ENCODE results near the gene EPN1. TPM values are rescaled to one million over a fixed set of nuclear protein-coding genes. Genes with fewer than 3 reads are reported as not detected.

The EPN1 gene
- total RNA-seq, 3 donors from 2014 or later, result 22.2 to 47.2 (median 27.5) TPM

GRCh38 chr19:55650602-55651230 is 24.3 kb upstream of the EPN1 start:
- peaks cover 0 to 4% of the 10 kb centered on the region in 2 donors for H3K4me1 ChIP-seq
- H3K9me3 ChIP-seq, result no peaks in the 10 kb centered on the region
- H3K27me3 ChIP-seq, result no peaks in the 10 kb centered on the region
- H3K36me3 ChIP-seq, result no peaks in the 10 kb centered on the region
- no peak for DNase-seq (ENCODE audit: low spot score in 2 of 2)
- no peak overlapping the region for H3K4me3 ChIP-seq
- intact Hi-C loops (cut with DNase I; ENCODE audit: low total_unique reads), result no loop called here
- no peak overlapping the region for H3K27ac ChIP-seq
- TF ChIP-seq POLR2AphosphoS5 (IDR thresholded peaks at IDR 0.05), result no peak
- TF ChIP-seq POLR2A (IDR thresholded peaks at IDR 0.05), result no peak
- TF ChIP-seq, protein P1, sequence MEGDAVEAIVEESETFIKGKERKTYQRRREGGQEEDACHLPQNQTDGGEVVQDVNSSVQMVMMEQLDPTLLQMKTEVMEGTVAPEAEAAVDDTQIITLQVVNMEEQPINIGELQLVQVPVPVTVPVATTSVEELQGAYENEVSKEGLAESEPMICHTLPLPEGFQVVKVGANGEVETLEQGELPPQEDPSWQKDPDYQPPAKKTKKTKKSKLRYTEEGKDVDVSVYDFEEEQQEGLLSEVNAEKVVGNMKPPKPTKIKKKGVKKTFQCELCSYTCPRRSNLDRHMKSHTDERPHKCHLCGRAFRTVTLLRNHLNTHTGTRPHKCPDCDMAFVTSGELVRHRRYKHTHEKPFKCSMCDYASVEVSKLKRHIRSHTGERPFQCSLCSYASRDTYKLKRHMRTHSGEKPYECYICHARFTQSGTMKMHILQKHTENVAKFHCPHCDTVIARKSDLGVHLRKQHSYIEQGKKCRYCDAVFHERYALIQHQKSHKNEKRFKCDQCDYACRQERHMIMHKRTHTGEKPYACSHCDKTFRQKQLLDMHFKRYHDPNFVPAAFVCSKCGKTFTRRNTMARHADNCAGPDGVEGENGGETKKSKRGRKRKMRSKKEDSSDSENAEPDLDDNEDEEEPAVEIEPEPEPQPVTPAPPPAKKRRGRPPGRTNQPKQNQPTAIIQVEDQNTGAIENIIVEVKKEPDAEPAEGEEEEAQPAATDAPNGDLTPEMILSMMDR (IDR thresholded peaks at IDR 0.05), result no peak

- intact Hi-C loops (cut with DNase I; ENCODE audit: low total_unique reads), result no loop called here
- H3K27ac ChIP-seq, result no peak overlapping the region
- peaks cover 4 to 5% of the 10 kb centered on the region in 2 donors for H3K4me1 ChIP-seq
- no peaks in the 10 kb centered on the region for H3K27me3 ChIP-seq
- TF ChIP-seq POLR2A (IDR thresholded peaks at IDR 0.05) (no peak), POLR2AphosphoS5 (IDR thresholded peaks at IDR 0.05) (no peak)
- TF ChIP-seq, protein P1 (IDR thresholded peaks at IDR 0.05), result no peak
- no peak for DNase-seq (ENCODE audit: low spot score in 2 of 2)
- H3K36me3 ChIP-seq, result no peaks in the 10 kb centered on the region
- no peaks in the 10 kb centered on the region for H3K9me3 ChIP-seq
- H3K4me3 ChIP-seq, result no peak overlapping the region
Measured at GRCh38 chr19:55651236-55651635, 23.8 kb upstream of the EPN1 start.

- no peaks in the 10 kb centered on the region for H3K27me3 ChIP-seq
- H3K27ac ChIP-seq, result peak overlapping the region; percentile 100
- no peaks in the 10 kb centered on the region for H3K9me3 ChIP-seq
- H3K4me1 ChIP-seq, result peaks cover 16 to 18% of the 10 kb centered on the region in 2 donors
- intact Hi-C loops (cut with DNase I; ENCODE audit: low total_unique reads), result no loop called here
- no peak for TF ChIP-seq POLR2AphosphoS5 (IDR thresholded peaks at IDR 0.05)
- no peak for TF ChIP-seq POLR2A (IDR thresholded peaks at IDR 0.05)
- TF ChIP-seq, protein P1 (IDR thresholded peaks at IDR 0.05), result no peak
- no peak for DNase-seq (ENCODE audit: low spot score in 2 of 2)
- H3K36me3 ChIP-seq, result no peaks in the 10 kb centered on the region
- no peak overlapping the region for H3K4me3 ChIP-seq
Measured at GRCh38 chr19:55652311-55653128, 22.5 kb upstream of the EPN1 start.

DNA sequence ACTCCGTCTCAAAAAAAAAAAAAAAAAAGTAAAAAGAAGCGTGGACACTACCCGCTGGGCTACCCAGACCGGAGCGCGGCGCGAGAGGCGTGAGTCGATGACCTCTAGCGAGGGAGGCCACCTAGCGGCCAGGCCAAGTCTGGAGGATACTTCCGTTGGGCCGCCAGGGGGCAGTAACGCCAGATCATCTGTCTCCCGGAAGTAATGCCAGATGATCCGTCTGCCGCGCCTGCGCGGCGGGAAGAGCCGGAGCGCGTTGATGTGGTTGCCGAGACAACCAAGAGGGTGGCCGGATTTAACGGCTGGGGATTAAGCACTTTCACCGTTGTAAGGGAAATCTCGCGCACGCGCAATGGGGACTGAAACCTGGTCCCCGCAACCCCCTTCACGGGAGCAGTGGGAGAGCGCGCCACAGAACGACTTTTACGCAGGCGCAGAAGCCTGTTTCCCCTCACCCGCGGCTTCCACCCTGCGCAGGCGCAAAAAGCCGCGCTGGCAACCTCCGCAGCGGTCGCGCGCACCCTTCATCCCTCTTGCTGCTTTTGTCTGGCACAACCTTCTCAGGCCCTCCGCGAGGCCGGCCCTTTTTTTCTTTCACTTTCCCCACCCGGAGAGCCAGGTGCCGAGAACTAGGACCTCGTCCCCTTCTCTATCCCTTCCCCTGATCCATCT is 21.2 kb upstream of the EPN1 start:
- no peaks in the 10 kb centered on the region for H3K9me3 ChIP-seq
- H3K27me3 ChIP-seq, result no peaks in the 10 kb centered on the region
- intact Hi-C loops (cut with DNase I; ENCODE audit: low total_unique reads), result no loop called here
- peak; percentile 96 to 98 for DNase-seq (ENCODE audit: low spot score in 2 of 2)
- no peaks in the 10 kb centered on the region for H3K36me3 ChIP-seq
- peaks cover 18 to 30% of the 10 kb centered on the region in 2 donors for H3K4me1 ChIP-seq
- peak overlapping the region; percentile 100 for H3K27ac ChIP-seq
- peak; percentile 96 for TF ChIP-seq POLR2A (IDR thresholded peaks at IDR 0.05)
- TF ChIP-seq, protein P1 (IDR thresholded peaks at IDR 0.05), result peak; percentile 99 to 100 (median 100)
- peak; percentile 50 to 93 (median 86) for TF ChIP-seq POLR2AphosphoS5 (IDR thresholded peaks at IDR 0.05)
- peak overlapping the region; percentile 82 to 96 (median 91) for H3K4me3 ChIP-seq
